Measurements from ENCODE around the gene RNF150. TPM values are rescaled to one million over a fixed set of nuclear protein-coding genes. Genes with fewer than 3 reads are reported as not detected.

RNF150 gene
- total RNA-seq, 1 donor from 2014 or later = 3.3 TPM

DNA sequence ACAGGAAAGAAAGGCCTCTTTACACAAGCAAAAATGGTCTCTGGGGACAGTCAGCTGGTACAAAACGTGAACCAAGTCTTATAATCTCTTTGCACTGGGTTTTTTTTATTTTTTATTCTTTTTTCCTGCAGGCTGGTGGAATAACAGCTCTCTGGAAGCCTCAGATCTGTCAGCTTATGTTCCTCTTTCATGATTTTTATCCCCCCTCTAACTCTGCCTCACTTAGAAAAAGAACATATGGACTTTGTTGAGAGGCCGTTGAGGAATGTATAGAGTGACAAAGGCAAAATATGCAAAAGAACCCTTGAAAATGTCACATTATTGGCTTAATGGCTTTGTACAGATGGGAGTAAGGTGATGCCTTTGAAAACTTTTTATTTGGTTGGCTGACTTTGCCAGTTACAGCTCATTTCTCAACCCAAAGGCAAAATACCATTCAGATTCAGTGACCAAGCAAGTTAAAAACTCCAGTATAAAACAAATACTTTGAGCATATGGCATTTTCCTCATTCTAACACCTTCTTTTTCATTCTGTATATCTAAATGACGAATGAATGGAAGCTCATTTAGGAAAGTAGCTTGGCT is 111.1 kb downstream of the RNF150 start:
- DNase-seq (no peak), ATAC-seq (no peak)
- no peaks in the 10 kb centered on the region for H3K9me3 ChIP-seq

GRCh38 chr4:141021397-141022110 is 111.7 kb downstream of the RNF150 start:
- intact Hi-C loops (cut with DNase I) = no loop called here
- Histone ChIP-seq H3K4me3 (no peak overlapping the region), H3K27me3 (ENCODE audit: low read depth) (no peaks in the 10 kb centered on the region), H3K36me3 (no peaks in the 10 kb centered on the region), H3K4me1 (no peaks in the 10 kb centered on the region), H3K9me3 (no peaks in the 10 kb centered on the region), H3K27ac (no peak overlapping the region)
- ATAC-seq (no peak), DNase-seq (no peak)
- no peak for TF ChIP-seq CTCF (IDR thresholded peaks at IDR 0.05)

More for the DNA sequence above, 111.1 kb downstream of the RNF150 start:
- no peaks in the 10 kb centered on the region for H3K36me3 ChIP-seq
- no peaks in the 10 kb centered on the region for H3K4me1 ChIP-seq
- no peak overlapping the region for H3K27ac ChIP-seq
- intact Hi-C loops (cut with DNase I) = no loop called here
- H3K27me3 ChIP-seq (ENCODE audit: low read depth) = no peaks in the 10 kb centered on the region
- no peak overlapping the region for H3K4me3 ChIP-seq
- no peak for TF ChIP-seq CTCF (IDR thresholded peaks at IDR 0.05)

GRCh38 chr4:141020801-141021261 is 112.4 kb downstream of the RNF150 start:
- Histone ChIP-seq H3K27ac (no peak overlapping the region), H3K9me3 (no peaks in the 10 kb centered on the region), H3K4me3 (no peak overlapping the region), H3K27me3 (ENCODE audit: low read depth) (no peaks in the 10 kb centered on the region), H3K4me1 (no peaks in the 10 kb centered on the region), H3K36me3 (no peaks in the 10 kb centered on the region)
- intact Hi-C loops (cut with DNase I) = no loop called here
- TF ChIP-seq CTCF (IDR thresholded peaks at IDR 0.05) = no peak
- ATAC-seq = no peak
- no peak for DNase-seq

DNA sequence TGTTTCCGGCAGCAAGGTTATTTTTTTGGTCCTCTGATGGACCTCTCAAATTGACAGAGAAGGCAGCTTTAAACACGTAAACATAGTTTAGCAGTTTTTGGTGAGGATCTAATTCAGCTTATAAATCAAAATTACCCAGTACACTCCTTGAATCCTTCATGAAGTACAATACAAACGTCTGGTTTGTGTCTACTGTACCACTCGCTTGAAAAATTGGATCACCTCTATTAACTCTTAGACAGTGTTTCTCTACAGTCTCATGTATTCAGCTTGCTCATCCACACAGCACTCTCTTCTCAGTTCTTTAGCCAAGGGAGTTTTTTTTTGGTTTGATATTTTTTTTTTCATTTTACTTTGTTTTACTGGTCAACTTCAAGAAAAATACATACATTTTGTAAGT is 113.5 kb downstream of the RNF150 start:
- Histone ChIP-seq H3K27ac (no peak overlapping the region), H3K27me3 (ENCODE audit: low read depth) (no peaks in the 10 kb centered on the region), H3K4me3 (no peak overlapping the region), H3K4me1 (no peaks in the 10 kb centered on the region), H3K9me3 (no peaks in the 10 kb centered on the region), H3K36me3 (no peaks in the 10 kb centered on the region)
- DNase-seq (no peak), ATAC-seq (no peak)
- TF ChIP-seq CTCF (IDR thresholded peaks at IDR 0.05) = no peak
- intact Hi-C loops (cut with DNase I) = no loop called here

DNA sequence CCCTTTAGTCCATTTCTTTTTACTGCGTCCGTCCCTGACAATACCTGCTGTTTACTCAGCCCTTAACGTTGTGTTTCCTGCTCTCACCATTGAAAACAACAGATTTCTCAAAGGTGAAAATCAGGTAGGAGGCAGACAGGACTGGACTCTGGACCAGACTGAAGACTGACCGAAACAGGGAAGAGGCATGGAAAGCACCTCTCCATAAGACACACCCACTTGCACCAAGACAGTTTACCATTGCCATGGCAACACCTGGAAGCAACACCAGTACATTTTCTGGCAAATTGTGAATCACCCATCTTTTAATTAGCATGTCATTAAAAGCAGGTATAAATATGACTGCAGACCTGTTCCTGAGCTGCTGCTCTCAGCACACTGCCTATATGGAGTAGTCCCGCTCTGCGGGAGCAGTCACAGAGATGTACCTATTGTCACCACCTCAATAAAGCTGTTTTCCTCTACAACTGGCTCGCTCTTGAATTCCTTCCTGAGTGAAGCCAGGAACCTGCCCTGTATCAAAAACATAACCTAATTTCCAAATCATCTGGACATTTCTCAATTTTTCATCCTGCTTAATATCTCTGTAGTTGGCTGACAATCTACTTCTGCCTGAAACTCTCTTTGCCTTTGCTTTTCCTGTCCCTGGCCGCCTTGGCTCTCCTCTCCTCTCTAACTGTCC is 117.0 kb downstream of the RNF150 start:
- ATAC-seq = peak in 1 of 2 donors; percentile 54
- intact Hi-C loops (cut with DNase I) = no loop called here

More for the DNA sequence above, 117.0 kb downstream of the RNF150 start:
- H3K4me3 ChIP-seq = no peak overlapping the region
- H3K36me3 ChIP-seq = no peaks in the 10 kb centered on the region
- H3K9me3 ChIP-seq = no peaks in the 10 kb centered on the region
- H3K27me3 ChIP-seq (ENCODE audit: low read depth) = no peaks in the 10 kb centered on the region
- H3K4me1 ChIP-seq = no peaks in the 10 kb centered on the region
- no peak overlapping the region for H3K27ac ChIP-seq
- DNase-seq = no peak
- no peak for TF ChIP-seq CTCF (IDR thresholded peaks at IDR 0.05)

Measured in lower lobe of right lung (tissue), 2 donors.